LNCaP clone FGC (cell line): ENCODE results near the gene SLC23A2.
"Not testable (repeated sequence)": the region's sequence is repeated elsewhere in the genome, so short reads cannot be mapped to it uniquely, and the experiment has no call there.

ENCODE experiments used
- DNase-seq: peaks from one replicate; pipeline ENCODE4 v3.0.0-alpha.2; 2011; ENCODE audit warnings: low read depth
- H3K4me3 ChIP-seq: 2 replicates; pipeline ENCODE4 v1.5.1; 2011; ENCODE audit warnings: mild to moderate bottlenecking, low read depth, low read length, control low read depth
- TF ChIP-seq, protein P1 (sequence below): IDR thresholded peaks from 2 replicates; pipeline ENCODE4 v1.5.1; 2012; ENCODE audit warnings: mild to moderate bottlenecking; ENCODE audit not compliant: control insufficient read depth, insufficient read depth; ENCODE audit errors: extremely low read depth

Gene SLC23A2

DNA sequence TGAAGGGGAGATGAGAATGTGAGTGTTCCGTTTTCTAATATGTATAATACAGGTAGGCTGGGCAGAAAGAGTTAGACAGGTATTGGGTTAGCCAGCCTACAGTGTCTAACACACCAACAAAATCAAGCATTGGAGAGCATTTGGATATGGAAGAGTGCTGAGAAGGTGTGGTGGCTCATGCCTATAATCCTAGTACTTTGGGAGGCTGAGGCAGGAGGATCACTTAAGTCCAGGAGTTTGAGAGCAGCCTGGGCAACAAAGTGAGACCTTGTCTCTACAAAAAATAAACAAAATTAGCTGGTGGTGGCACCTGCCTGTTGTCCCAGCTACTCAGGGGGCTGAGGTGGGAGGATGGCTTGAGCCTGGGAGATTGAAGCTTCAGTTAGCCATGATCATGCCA, 38.6 kb upstream of the SLC23A2 start:
- DNase-seq: no peak
- H3K4me3 ChIP-seq: no peak overlapping the region

GRCh38 chr20:5039255-5039657, 37.9 kb upstream of the SLC23A2 start:
- no peak overlapping the region for H3K4me3 ChIP-seq
- TF ChIP-seq, protein P1, sequence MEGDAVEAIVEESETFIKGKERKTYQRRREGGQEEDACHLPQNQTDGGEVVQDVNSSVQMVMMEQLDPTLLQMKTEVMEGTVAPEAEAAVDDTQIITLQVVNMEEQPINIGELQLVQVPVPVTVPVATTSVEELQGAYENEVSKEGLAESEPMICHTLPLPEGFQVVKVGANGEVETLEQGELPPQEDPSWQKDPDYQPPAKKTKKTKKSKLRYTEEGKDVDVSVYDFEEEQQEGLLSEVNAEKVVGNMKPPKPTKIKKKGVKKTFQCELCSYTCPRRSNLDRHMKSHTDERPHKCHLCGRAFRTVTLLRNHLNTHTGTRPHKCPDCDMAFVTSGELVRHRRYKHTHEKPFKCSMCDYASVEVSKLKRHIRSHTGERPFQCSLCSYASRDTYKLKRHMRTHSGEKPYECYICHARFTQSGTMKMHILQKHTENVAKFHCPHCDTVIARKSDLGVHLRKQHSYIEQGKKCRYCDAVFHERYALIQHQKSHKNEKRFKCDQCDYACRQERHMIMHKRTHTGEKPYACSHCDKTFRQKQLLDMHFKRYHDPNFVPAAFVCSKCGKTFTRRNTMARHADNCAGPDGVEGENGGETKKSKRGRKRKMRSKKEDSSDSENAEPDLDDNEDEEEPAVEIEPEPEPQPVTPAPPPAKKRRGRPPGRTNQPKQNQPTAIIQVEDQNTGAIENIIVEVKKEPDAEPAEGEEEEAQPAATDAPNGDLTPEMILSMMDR: no peak
- DNase-seq: no peak

More for the DNA sequence above, 38.6 kb upstream of the SLC23A2 start:
- TF ChIP-seq, protein P1: no peak

DNA sequence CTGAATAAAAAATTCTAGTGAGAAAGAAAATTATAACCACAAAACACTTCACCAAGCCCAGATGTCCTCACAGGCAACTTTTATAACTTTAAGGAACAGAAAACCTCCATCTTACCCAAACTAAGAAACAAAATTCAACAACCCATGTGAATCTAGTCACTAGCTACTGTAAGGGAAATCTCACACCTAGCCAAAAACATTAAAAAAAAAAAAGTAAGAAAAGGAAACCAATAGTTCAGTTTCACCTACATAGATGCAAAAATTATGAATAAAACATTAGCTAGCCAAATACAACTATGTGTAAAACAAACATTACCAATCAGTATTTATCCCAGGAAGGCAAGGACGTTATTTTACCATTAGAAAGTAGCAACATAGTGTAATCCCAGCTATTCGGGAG, 35.5 kb upstream of the SLC23A2 start:
- no peak for DNase-seq
- TF ChIP-seq, protein P1: no peak

GRCh38 chr20:5035518-5035917, 34.2 kb upstream of the SLC23A2 start:
- not testable (repeated sequence) for H3K4me3 ChIP-seq, DNase-seq

More for the DNA sequence above, 35.5 kb upstream of the SLC23A2 start:
- H3K4me3 ChIP-seq: no peak overlapping the region

GRCh38 chr20:5033566-5033965, 32.3 kb upstream of the SLC23A2 start:
- H3K4me3 ChIP-seq: no peak overlapping the region
- DNase-seq: no peak
- TF ChIP-seq, protein P1: no peak

GRCh38 chr20:5031701-5032100, 30.4 kb upstream of the SLC23A2 start:
- not testable (repeated sequence) for DNase-seq, H3K4me3 ChIP-seq

GRCh38 chr20:5031206-5031557, 29.9 kb upstream of the SLC23A2 start:
- no peak for DNase-seq
- H3K4me3 ChIP-seq: no peak overlapping the region
- TF ChIP-seq, protein P1: no peak

DNA sequence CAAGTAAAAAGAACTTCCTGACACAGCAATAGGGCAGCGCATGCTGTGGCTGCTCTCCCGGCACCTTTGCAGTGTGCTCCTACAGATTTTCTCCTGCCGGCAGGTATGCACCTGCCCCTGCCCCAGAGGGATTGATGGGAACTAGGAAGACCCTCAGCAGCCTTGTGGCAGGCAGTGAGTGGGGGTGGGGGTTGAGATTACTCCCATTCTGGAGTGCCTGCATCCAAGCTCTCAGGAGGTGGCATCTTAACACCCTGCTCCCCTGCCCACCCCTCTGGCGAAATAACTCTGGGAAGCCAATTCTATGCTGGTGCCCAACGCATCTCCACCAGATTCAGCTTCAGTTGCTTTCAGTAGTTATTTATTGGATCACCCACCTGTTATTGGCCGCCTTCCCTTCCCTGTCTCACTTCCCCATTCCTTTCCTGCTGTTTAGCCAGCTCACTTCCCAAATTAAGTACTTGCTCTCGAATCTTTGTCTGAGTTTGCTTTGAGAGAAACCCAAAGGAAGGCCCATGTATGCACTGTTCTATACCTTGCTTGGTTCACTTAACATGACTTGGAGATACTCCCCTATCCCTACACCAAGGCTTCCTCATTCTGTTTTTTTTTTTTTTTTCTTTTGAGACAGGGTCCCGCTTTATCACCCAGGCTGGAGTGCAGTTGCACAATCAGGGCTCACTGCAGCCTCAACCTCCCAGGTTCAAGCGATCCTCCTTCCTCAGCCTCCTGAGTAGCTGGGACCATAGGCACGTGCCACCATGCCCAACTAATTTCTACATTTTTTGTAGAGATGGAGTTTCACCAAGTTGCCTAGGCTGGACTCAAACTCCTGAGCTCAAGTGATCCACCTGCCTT, 29.3 kb upstream of the SLC23A2 start:
- H3K4me3 ChIP-seq: no peak overlapping the region
- no peak for DNase-seq
- TF ChIP-seq, protein P1: no peak

DNA sequence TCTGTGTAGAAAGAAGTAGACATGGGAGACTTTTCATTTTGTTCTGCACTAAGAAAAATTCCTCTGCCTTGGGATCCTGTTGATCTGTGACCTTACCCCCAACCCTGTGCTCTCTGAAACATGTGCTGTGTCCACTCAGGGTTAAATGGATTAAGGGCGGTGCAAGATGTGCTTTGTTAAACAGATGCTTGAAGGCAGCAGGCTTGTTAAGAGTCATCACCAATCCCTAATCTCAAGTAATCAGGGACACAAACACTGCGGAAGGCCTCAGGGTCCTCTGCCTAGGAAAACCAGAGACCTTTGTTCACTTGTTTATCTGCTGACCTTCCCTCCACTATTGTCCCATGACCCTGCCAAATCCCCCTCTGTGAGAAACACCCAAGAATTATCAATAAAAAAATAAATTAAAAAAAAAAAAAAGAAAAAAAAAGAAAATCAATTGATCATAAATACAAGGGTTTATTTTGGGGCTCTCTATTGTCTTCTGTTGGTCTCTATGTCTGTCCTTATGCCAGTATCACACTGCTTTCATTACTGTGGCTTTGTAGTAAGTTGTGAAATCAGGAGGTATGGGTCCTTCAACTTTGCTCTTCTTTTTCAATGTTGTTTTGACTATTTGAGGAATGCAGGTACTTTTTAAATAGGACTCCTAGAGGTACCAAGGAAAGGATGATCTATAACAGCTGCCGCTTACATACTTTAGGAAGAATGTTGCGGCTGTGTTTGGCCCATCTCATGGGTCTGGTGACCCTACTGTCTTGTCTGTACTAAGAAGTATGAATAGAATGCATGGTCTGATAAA, 27.1 kb upstream of the SLC23A2 start:
- not testable (repeated sequence) for DNase-seq, H3K4me3 ChIP-seq
